Dendritic cell treated with granulocyte-macrophage colony-stimulating factor and Interleukin-4, amounts not matched to agents 40 ng/mL and 50 ng/mL, for 4 days (primary cell): ENCODE data around the gene CLCN4.
A peak's percentile ranks its signal among the peaks of the same experiment; 100 is the strongest.

ENCODE experiments used
- H3K27ac Mint-ChIP-seq: one replicate; pipeline ENCODE4 v1.8.0; 2022; ENCODE audit warnings: mild to moderate bottlenecking, mixed read lengths
- H3K27me3 Mint-ChIP-seq: one replicate; pipeline ENCODE4 v1.8.0; 2022; ENCODE audit warnings: mild to moderate bottlenecking, mixed read lengths
- H3K36me3 Mint-ChIP-seq: one replicate; pipeline ENCODE4 v1.8.0; 2022; ENCODE audit warnings: low read depth, mixed read lengths
- H3K4me1 Mint-ChIP-seq: one replicate; pipeline ENCODE4 v1.8.0; 2022; ENCODE audit warnings: low read depth, mixed read lengths
- H3K4me3 Mint-ChIP-seq: one replicate; pipeline ENCODE4 v1.8.0; 2022; ENCODE audit warnings: mild to moderate bottlenecking, moderate library complexity, mixed read lengths
- H3K9me3 Mint-ChIP-seq: one replicate; pipeline ENCODE4 v1.8.0; 2022; ENCODE audit warnings: mixed read lengths
- intact Hi-C: fragments of 100-400 bp; cut with micrococcal nuclease; formaldehyde crosslinking; loops from one replicate; pipeline ENCODE4 v1.15.0; 2022

The CLCN4 gene

GRCh38 chrX:10177004-10177396 lies 20.2 kb downstream of the CLCN4 start:
- Mint-ChIP-seq H3K27ac (peak overlapping the region; percentile 89), H3K36me3 (peaks cover 29% of the 10 kb centered on the region), H3K4me3 (no peak overlapping the region), H3K4me1 (peaks cover 49% of the 10 kb centered on the region), H3K9me3 (no peaks in the 10 kb centered on the region), H3K27me3 (peaks cover 2% of the 10 kb centered on the region)
- intact Hi-C loops: no loop called here

- H3K4me1 Mint-ChIP-seq: peaks cover 43% of the 10 kb centered on the region
- no peaks in the 10 kb centered on the region for H3K9me3 Mint-ChIP-seq
- peaks cover 2% of the 10 kb centered on the region for H3K27me3 Mint-ChIP-seq
- intact Hi-C loops: no loop called here
- H3K36me3 Mint-ChIP-seq: peaks cover 27% of the 10 kb centered on the region
- H3K27ac Mint-ChIP-seq: no peak overlapping the region
- H3K4me3 Mint-ChIP-seq: no peak overlapping the region
Observed at GRCh38 chrX:10177601-10178000, 20.8 kb downstream of the CLCN4 start.

GRCh38 chrX:10178866-10179463 lies 22.2 kb downstream of the CLCN4 start:
- no peak overlapping the region for H3K27ac Mint-ChIP-seq
- intact Hi-C loops: no loop called here
- H3K27me3 Mint-ChIP-seq: peaks cover 4% of the 10 kb centered on the region
- peaks cover 29% of the 10 kb centered on the region for H3K4me1 Mint-ChIP-seq
- no peaks in the 10 kb centered on the region for H3K9me3 Mint-ChIP-seq
- H3K36me3 Mint-ChIP-seq: peaks cover 13% of the 10 kb centered on the region
- no peak overlapping the region for H3K4me3 Mint-ChIP-seq

GRCh38 chrX:10183760-10184159 lies 27.0 kb downstream of the CLCN4 start:
- peaks cover 4% of the 10 kb centered on the region for H3K27me3 Mint-ChIP-seq
- no peaks in the 10 kb centered on the region for H3K9me3 Mint-ChIP-seq
- H3K4me3 Mint-ChIP-seq: no peak overlapping the region

GRCh38 chrX:10184411-10184810 lies 27.6 kb downstream of the CLCN4 start:
- Mint-ChIP-seq H3K9me3 (no peaks in the 10 kb centered on the region), H3K27ac (no peak overlapping the region), H3K36me3 (peaks cover 30% of the 10 kb centered on the region), H3K4me3 (no peak overlapping the region), H3K27me3 (peaks cover 4% of the 10 kb centered on the region), H3K4me1 (peaks cover 2% of the 10 kb centered on the region)
- intact Hi-C loops: no loop called here

More at GRCh38 chrX:10183760-10184159, 27.0 kb downstream of the CLCN4 start:
- Mint-ChIP-seq H3K36me3 (peaks cover 30% of the 10 kb centered on the region), H3K4me1 (no peaks in the 10 kb centered on the region), H3K27ac (no peak overlapping the region)
- intact Hi-C loops: no loop called here

- Mint-ChIP-seq H3K4me1 (peaks cover 8% of the 10 kb centered on the region), H3K36me3 (peaks cover 30% of the 10 kb centered on the region), H3K4me3 (no peak overlapping the region), H3K27ac (no peak overlapping the region), H3K27me3 (peaks cover 2% of the 10 kb centered on the region), H3K9me3 (no peaks in the 10 kb centered on the region)
- intact Hi-C loops: loop anchor here (5.0 kb wide), 3 partner anchors 411 to 581 kb away; no protein-coding TSS in a partner anchor
Observed at GRCh38 chrX:10186355-10186754, 29.6 kb downstream of the CLCN4 start.

- Mint-ChIP-seq H3K36me3 (peaks cover 30% of the 10 kb centered on the region), H3K27ac (no peak overlapping the region), H3K9me3 (no peaks in the 10 kb centered on the region), H3K27me3 (peaks cover 2% of the 10 kb centered on the region), H3K4me1 (peaks cover 13% of the 10 kb centered on the region), H3K4me3 (no peak overlapping the region)
- intact Hi-C loops: loop anchor here (5.0 kb wide), 3 partner anchors 410 to 580 kb away; no protein-coding TSS in a partner anchor
Observed at GRCh38 chrX:10187421-10187820, 30.6 kb downstream of the CLCN4 start.

- intact Hi-C loops: loop anchor here (1.0 to 5.0 kb wide), 6 partner anchors 10 to 947 kb away; no protein-coding TSS in a partner anchor
- peaks cover 27% of the 10 kb centered on the region for H3K4me1 Mint-ChIP-seq
- H3K4me3 Mint-ChIP-seq: no peak overlapping the region
- no peaks in the 10 kb centered on the region for H3K27me3 Mint-ChIP-seq
- H3K36me3 Mint-ChIP-seq: peaks cover 37% of the 10 kb centered on the region
- peak overlapping the region; percentile 62 for H3K27ac Mint-ChIP-seq
- H3K9me3 Mint-ChIP-seq: no peaks in the 10 kb centered on the region
Observed at GRCh38 chrX:10189317-10190268, 32.8 kb downstream of the CLCN4 start.

- intact Hi-C loops: loop anchor here (1.0 to 2.0 kb wide), 2 partner anchors 9 to 532 kb away; no protein-coding TSS in a partner anchor
Observed at GRCh38 chrX:10190367-10190766, 33.6 kb downstream of the CLCN4 start.

GRCh38 chrX:10193587-10193986 lies 36.8 kb downstream of the CLCN4 start:
- intact Hi-C loops: no loop called here
- H3K4me3 Mint-ChIP-seq: no peak overlapping the region
- peak overlapping the region; percentile 43 for H3K27ac Mint-ChIP-seq
- H3K9me3 Mint-ChIP-seq: no peaks in the 10 kb centered on the region
- H3K4me1 Mint-ChIP-seq: peaks cover 29% of the 10 kb centered on the region
- H3K27me3 Mint-ChIP-seq: no peaks in the 10 kb centered on the region
- H3K36me3 Mint-ChIP-seq: peaks cover 27% of the 10 kb centered on the region

More at GRCh38 chrX:10190367-10190766, 33.6 kb downstream of the CLCN4 start:
- Mint-ChIP-seq H3K36me3 (peaks cover 39% of the 10 kb centered on the region), H3K27me3 (no peaks in the 10 kb centered on the region), H3K4me1 (peaks cover 27% of the 10 kb centered on the region), H3K9me3 (no peaks in the 10 kb centered on the region), H3K4me3 (no peak overlapping the region), H3K27ac (no peak overlapping the region)

GRCh38 chrX:10195425-10195824 lies 38.6 kb downstream of the CLCN4 start:
- peaks cover 27% of the 10 kb centered on the region for H3K36me3 Mint-ChIP-seq
- H3K4me3 Mint-ChIP-seq: no peak overlapping the region
- H3K27me3 Mint-ChIP-seq: no peaks in the 10 kb centered on the region
- intact Hi-C loops: loop anchor here (5.0 kb wide), 2 partner anchors 917 to 1147 kb away; partner anchors contain the start of gene HCCS
- H3K9me3 Mint-ChIP-seq: no peaks in the 10 kb centered on the region
- peaks cover 37% of the 10 kb centered on the region for H3K4me1 Mint-ChIP-seq
- no peak overlapping the region for H3K27ac Mint-ChIP-seq

- H3K9me3 Mint-ChIP-seq: no peaks in the 10 kb centered on the region
- H3K4me3 Mint-ChIP-seq: no peak overlapping the region
- intact Hi-C loops: loop anchor here (5.0 kb wide), 2 partner anchors 916 to 1146 kb away; partner anchors contain the start of gene HCCS
- peaks cover 27% of the 10 kb centered on the region for H3K36me3 Mint-ChIP-seq
- H3K27me3 Mint-ChIP-seq: no peaks in the 10 kb centered on the region
- no peak overlapping the region for H3K27ac Mint-ChIP-seq
- H3K4me1 Mint-ChIP-seq: peaks cover 42% of the 10 kb centered on the region
Observed at GRCh38 chrX:10195947-10196346, 39.2 kb downstream of the CLCN4 start.

- peaks cover 27% of the 10 kb centered on the region for H3K36me3 Mint-ChIP-seq
- H3K4me1 Mint-ChIP-seq: peaks cover 38% of the 10 kb centered on the region
- intact Hi-C loops: loop anchor here (5.0 kb wide), 2 partner anchors 915 to 1145 kb away; partner anchors contain the start of gene HCCS
- no peaks in the 10 kb centered on the region for H3K27me3 Mint-ChIP-seq
- H3K27ac Mint-ChIP-seq: no peak overlapping the region
- H3K9me3 Mint-ChIP-seq: no peaks in the 10 kb centered on the region
- H3K4me3 Mint-ChIP-seq: no peak overlapping the region
Observed at GRCh38 chrX:10197279-10198210, 40.8 kb downstream of the CLCN4 start.
